ENCODE data around the gene TAF1B.

Gene TAF1B

GRCh38 chr2:9836074-9836473 lies 7.2 kb upstream of the TAF1B start:
- Histone ChIP-seq H3K4me1 (peaks cover 0 to 4% (median 0%) of the 10 kb centered on the region in 10 experiments; a peak in 1 of 20 replicates), H3K36me3 (no peaks in the 10 kb centered on the region), H3K27ac (no peak overlapping the region), H4K20me1 (no peaks in the 10 kb centered on the region), H3K4me3 (no peak overlapping the region), H3K27me3 (no peaks in the 10 kb centered on the region), H3K9ac (no peak overlapping the region), H3K4me2 (no peak overlapping the region), H3K9me3 (replicated peaks in 1 of 11) (no peaks in the 10 kb centered on the region)
- TF ChIP-seq Cebpa-rat (IDR thresholded peaks at IDR 0.05) = no peak

DNA sequence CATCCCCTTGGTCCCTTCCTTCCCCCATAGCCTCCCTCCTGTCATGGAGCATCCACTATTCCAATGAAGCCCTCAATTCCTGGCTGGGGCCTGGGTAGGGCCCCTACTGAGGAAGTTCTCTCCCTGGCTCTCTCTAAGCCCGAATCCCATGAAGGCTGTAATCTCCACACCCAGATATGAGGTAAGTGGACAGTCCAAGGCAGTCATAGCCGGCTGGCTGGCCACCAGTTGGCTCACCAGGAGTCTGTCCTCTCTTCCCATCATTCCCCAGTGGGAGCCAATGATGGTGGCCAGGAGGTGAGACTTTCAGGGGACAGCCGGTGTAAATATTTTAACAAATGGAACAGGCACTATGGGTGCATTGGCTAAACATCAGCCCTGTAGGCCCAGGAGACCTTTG lies 6.8 kb upstream of the TAF1B start:
- no peaks in the 10 kb centered on the region for H4K20me1 ChIP-seq
- H3K9me3 ChIP-seq (replicated peaks in 1 of 11) = no peaks in the 10 kb centered on the region
- H3K9ac ChIP-seq = no peak overlapping the region
- H3K27me3 ChIP-seq = no peaks in the 10 kb centered on the region
- H3K4me1 ChIP-seq = peaks cover 0 to 4% (median 0%) of the 10 kb centered on the region in 10 experiments; a peak in 1 of 20 replicates
- H3K4me2 ChIP-seq = no peak overlapping the region
- no peaks in the 10 kb centered on the region for H3K36me3 ChIP-seq
- no peak overlapping the region for H3K4me3 ChIP-seq
- no peak overlapping the region for H3K27ac ChIP-seq
- no peak for TF ChIP-seq Cebpa-rat (IDR thresholded peaks at IDR 0.05)

DNA sequence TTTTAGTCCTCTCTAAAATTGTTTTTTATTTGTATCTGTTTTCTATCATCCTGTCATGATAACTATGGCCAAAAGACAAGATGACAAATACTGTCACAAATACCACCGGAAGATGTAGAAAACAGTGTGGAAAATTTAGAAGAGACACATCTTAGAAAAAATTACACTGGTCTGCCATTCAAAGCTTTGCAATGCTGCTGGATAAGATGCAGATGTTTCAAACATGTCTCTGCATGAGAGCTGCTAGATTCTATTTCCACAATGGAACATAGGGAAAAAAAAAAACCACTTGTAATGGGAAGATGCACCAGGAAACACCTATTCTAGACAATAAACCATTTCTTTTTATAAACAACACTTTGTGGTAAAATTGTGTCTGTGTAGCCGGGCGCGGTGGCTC lies 5.8 kb upstream of the TAF1B start:
- no peaks in the 10 kb centered on the region for H4K20me1 ChIP-seq
- peaks cover 0 to 4% (median 0%) of the 10 kb centered on the region in 10 experiments; a peak in 2 of 20 replicates for H3K4me1 ChIP-seq
- no peaks in the 10 kb centered on the region for H3K27me3 ChIP-seq
- no peak overlapping the region for H3K9ac ChIP-seq
- no peak overlapping the region for H3K4me3 ChIP-seq
- no peak for TF ChIP-seq Cebpa-rat (IDR thresholded peaks at IDR 0.05)
- no peak overlapping the region for H3K27ac ChIP-seq
- no peaks in the 10 kb centered on the region for H3K36me3 ChIP-seq
- H3K4me2 ChIP-seq = no peak overlapping the region
- no peaks in the 10 kb centered on the region for H3K9me3 ChIP-seq (replicated peaks in 1 of 11)

DNA sequence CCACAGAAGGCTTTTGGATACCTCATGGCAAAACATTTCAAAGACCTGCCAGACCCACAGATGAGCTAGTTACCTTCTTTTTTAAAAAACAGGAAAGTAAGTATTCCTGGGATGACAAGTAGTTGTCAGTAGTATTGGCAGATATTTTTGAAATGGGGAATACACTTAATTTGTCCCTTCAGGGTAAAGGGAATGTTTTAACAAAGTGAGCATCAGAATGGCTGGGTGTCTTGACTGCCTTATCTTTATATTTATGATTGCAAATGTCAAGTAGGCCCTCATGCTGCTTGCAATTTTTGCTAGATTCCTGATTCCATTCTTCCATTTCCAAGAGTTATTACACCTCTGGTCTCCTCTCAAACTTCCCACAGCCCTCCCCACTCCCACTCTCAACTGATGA lies 4.9 kb upstream of the TAF1B start:
- Histone ChIP-seq H3K27ac (no peak overlapping the region), H3K27me3 (no peaks in the 10 kb centered on the region), H3K4me3 (no peak overlapping the region), H3K4me1 (peaks cover 0 to 6% (median 5%) of the 10 kb centered on the region in 10 experiments; a peak in 8 of 20 replicates), H3K36me3 (no peaks in the 10 kb centered on the region), H3K9me3 (replicated peaks in 1 of 11) (no peaks in the 10 kb centered on the region), H3K4me2 (no peak overlapping the region), H4K20me1 (no peaks in the 10 kb centered on the region), H3K9ac (no peak overlapping the region)
- no peak for TF ChIP-seq Cebpa-rat (IDR thresholded peaks at IDR 0.05)

DNA sequence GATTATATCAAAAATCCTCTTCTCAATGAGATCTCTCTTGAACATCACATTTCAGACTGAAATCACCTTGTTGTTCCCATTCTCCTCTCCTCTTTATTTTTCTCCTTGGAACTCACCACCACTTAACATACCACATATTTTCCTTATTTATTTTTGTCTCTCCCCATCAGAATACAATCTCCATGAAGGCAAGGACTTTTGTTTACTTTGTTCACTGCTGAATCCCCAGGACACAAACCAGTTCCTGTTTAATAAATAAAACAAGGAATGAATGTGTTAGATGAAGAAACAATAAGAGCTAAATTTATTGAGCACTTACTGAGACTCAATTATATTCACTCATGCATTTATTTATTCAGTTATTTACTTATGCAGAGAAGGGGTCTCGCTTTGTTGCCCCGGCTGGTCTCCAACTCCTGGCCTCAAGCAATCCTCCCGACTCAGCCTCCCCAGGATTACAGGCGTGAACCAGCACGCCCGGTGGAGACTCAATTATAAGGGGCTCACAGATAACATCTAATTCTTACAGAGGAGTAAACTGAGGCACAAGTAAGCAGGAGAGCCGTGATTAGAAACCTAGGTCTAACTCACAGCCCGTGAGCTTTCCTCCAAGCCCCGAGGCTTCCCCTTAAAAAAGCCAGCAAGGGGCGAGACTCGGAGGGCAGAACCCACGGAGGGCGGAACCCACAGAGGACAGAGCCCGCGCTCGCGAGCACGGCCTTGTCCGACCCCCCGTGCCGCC lies 616 bp upstream of the TAF1B start:
- no peaks in the 10 kb centered on the region for H3K27me3 ChIP-seq
- peak overlapping the region; percentile 83 to 94 (median 91) for H3K4me2 ChIP-seq
- H4K20me1 ChIP-seq = peaks cover 0 to 11% (median 0%) of the 10 kb centered on the region in 11 experiments; a peak in 3 of 22 replicates
- TF ChIP-seq Cebpa-rat (IDR thresholded peaks at IDR 0.05) = no peak
- H3K27ac ChIP-seq = peak overlapping the region; percentile 76 to 92 (median 83); a peak in 21 of 22 replicates
- H3K36me3 ChIP-seq = peaks cover 14 to 30% (median 26%) of the 10 kb centered on the region in 11 experiments; a peak in 21 of 22 replicates
- peak overlapping the region; percentile 63 to 76 (median 71) for H3K4me3 ChIP-seq
- no peaks in the 10 kb centered on the region for H3K9me3 ChIP-seq (replicated peaks in 1 of 11)
- peak overlapping the region; percentile 73 to 87 (median 84) for H3K9ac ChIP-seq
- peaks cover 29 to 43% (median 37%) of the 10 kb centered on the region in 10 experiments for H3K4me1 ChIP-seq

DNA sequence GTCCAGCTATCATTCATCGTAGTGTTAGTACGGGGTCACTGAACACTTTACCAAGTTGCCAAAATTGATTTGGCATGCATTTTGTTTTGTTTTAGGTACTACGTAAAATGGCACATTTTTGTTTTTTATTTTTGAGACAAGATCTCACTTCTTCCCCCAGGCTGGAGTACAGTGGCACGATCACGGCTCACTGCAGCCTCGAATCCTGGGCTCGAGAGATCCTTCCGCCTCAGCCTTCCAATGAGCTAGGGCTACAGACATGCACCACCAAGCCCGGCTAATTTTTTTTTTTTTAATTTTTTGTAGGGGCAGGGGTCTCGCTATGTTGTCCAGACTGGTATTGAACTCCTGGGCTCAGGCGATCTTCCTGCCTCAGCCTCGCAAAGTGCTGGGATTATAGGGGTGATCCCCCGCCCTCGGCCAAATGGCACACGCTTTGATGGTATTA lies 786 bp downstream of the TAF1B start:
- H3K27me3 ChIP-seq = no peaks in the 10 kb centered on the region

DNA sequence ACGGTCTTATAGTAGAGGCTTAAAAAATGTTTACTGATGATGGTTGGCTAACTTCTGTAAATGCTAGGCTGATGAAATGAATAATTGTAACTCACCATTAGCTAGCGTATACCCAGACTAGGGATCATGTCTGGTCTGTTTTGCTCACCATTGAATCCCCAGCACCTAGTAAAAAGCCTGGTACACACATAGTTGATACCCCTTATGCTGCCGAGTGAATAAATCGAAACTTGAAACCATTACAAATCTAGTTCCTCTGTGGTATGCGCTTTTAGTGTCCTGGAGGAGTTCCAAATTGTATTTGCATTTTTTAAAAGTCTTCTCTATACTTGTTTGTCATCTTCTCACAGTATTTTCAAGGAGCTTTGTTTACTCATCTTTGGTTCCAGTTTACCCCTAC lies 1.3 kb downstream of the TAF1B start:
- Histone ChIP-seq H3K4me3 (peak overlapping the region; percentile 63 to 76 (median 71)), H3K4me2 (peak overlapping the region; percentile 83 to 94 (median 91)), H3K27ac (peak overlapping the region in 8 of 11 experiments; percentile 77 to 92 (median 85); a peak in 12 of 22 replicates), H3K9me3 (replicated peaks in 1 of 11) (no peaks in the 10 kb centered on the region), H3K9ac (peak overlapping the region in 10 of 11 experiments; percentile 73 to 87 (median 84); a peak in 18 of 22 replicates), H3K4me1 (peaks cover 29 to 43% (median 37%) of the 10 kb centered on the region in 10 experiments), H3K27me3 (no peaks in the 10 kb centered on the region), H4K20me1 (peaks cover 0 to 11% (median 0%) of the 10 kb centered on the region in 11 experiments; a peak in 4 of 22 replicates), H3K36me3 (peaks cover 30 to 49% (median 42%) of the 10 kb centered on the region in 11 experiments)
- TF ChIP-seq Cebpa-rat (IDR thresholded peaks at IDR 0.05) = no peak

More for the DNA sequence above, 786 bp downstream of the TAF1B start:
- H4K20me1 ChIP-seq = peaks cover 0 to 11% (median 0%) of the 10 kb centered on the region in 11 experiments; a peak in 4 of 22 replicates
- H3K27ac ChIP-seq = peak overlapping the region; percentile 76 to 92 (median 83); a peak in 21 of 22 replicates
- H3K9me3 ChIP-seq (replicated peaks in 1 of 11) = no peaks in the 10 kb centered on the region
- H3K4me3 ChIP-seq = peak overlapping the region; percentile 63 to 76 (median 71)
- H3K4me2 ChIP-seq = peak overlapping the region; percentile 83 to 94 (median 91)
- peak overlapping the region; percentile 73 to 87 (median 84) for H3K9ac ChIP-seq
- TF ChIP-seq Cebpa-rat (IDR thresholded peaks at IDR 0.05) = no peak
- peaks cover 29 to 43% (median 37%) of the 10 kb centered on the region in 10 experiments for H3K4me1 ChIP-seq
- H3K36me3 ChIP-seq = peaks cover 25 to 44% (median 37%) of the 10 kb centered on the region in 11 experiments

- H3K9ac ChIP-seq = 0 out of 22 replicates have a peak overlapping the region, but pooled peaks of 1 of the 11 experiments have one; percentile 5
- no peaks in the 10 kb centered on the region for H3K9me3 ChIP-seq (replicated peaks in 1 of 11)
- peaks cover 49 to 69% (median 62%) of the 10 kb centered on the region in 11 experiments for H3K36me3 ChIP-seq
- peak overlapping the region in 1 of 11 experiments; percentile 11; a peak in 1 of 22 replicates for H3K27ac ChIP-seq
- peaks cover 29 to 43% (median 37%) of the 10 kb centered on the region in 10 experiments for H3K4me1 ChIP-seq
- no peaks in the 10 kb centered on the region for H3K27me3 ChIP-seq
- no peak for TF ChIP-seq Cebpa-rat (IDR thresholded peaks at IDR 0.05)
- H4K20me1 ChIP-seq = peaks cover 0 to 11% (median 0%) of the 10 kb centered on the region in 11 experiments; a peak in 4 of 22 replicates
- no peak overlapping the region for H3K4me3 ChIP-seq
- peak overlapping the region in 9 of 11 experiments; percentile 2 to 40 (median 19); a peak in 8 of 22 replicates for H3K4me2 ChIP-seq
Measured at GRCh38 chr2:9846554-9846953, 3.3 kb downstream of the TAF1B start.

DNA sequence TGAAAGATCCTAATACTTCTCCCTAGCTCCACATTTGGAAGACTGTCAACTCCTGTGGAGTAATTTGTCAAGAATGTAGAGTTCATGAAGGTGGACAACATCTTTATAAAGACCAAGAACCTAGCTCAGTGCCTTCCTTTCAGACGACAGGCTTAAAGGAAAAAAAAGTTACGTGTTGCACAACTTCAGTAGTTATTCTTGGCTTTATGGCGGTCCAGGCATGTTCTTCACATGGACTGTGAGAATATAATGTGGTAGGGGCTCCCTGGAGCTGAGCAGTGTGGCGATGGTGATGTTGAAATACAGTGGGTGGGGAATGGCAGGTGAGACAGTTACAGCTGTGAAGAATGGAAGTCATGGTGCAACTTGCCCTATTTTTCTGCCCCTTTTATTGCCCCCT lies 3.9 kb downstream of the TAF1B start:
- no peak overlapping the region for H3K9ac ChIP-seq

More for the DNA sequence above, 3.9 kb downstream of the TAF1B start:
- Histone ChIP-seq H3K9me3 (replicated peaks in 1 of 11) (no peaks in the 10 kb centered on the region), H3K4me3 (no peak overlapping the region), H4K20me1 (peaks cover 0 to 11% (median 0%) of the 10 kb centered on the region in 11 experiments; a peak in 4 of 22 replicates), H3K36me3 (peaks cover 55 to 75% (median 67%) of the 10 kb centered on the region in 11 experiments), H3K4me1 (peaks cover 29 to 43% (median 37%) of the 10 kb centered on the region in 10 experiments), H3K4me2 (peak overlapping the region in 8 of 11 experiments; percentile 10 to 40 (median 20); a peak in 9 of 22 replicates), H3K27me3 (no peaks in the 10 kb centered on the region), H3K27ac (no peak overlapping the region)
- peak in 5 of 11 experiments; percentile 22 to 68 (median 36); a peak in 4 of 22 replicates for TF ChIP-seq Cebpa-rat (IDR thresholded peaks at IDR 0.05)

All from BLaER1 treated with 17β-estradiol and CSF1 and Interleukin-3, amounts not matched to agents 10 nM and 100 nM (cell line).